Prostate gland (tissue), 2 donors: ENCODE results near the gene ARGLU1.

ENCODE experiments used
- POLR2A ChIP-seq: fragments of 450-650 bp; IDR thresholded peaks from one replicate; pipeline ENCODE4 v1.6.1; 2016; ENCODE audit warnings: antibody characterized with exemption, mild to moderate bottlenecking
- POLR2AphosphoS5 ChIP-seq: sonication (generic); formaldehyde crosslinking; IDR thresholded peaks from one replicate; pipeline ENCODE4 v1.6.1; 2017; ENCODE audit warnings: antibody characterized with exemption
- TF ChIP-seq, protein P1 (sequence below), 4 experiments: fragments of 200-600 bp in 2 of 4; fragments of 450-650 bp in 2 of 4; sonication (generic) in 2 of 4; IDR thresholded peaks; 1 replicate in 3 of 4; 2 replicates in 1 of 4; pipeline ENCODE4 v1.5.1; 2016 to 2019; ENCODE audit warnings: antibody characterized with exemption in 4 of 4, mild to moderate bottlenecking in 2 of 4, moderate library complexity in 2 of 4

GRCh38 chr13:106601489-106601888 is 33.6 kb upstream of the ARGLU1 start:
- no peak for TF ChIP-seq POLR2A
- no peak for TF ChIP-seq POLR2AphosphoS5
- TF ChIP-seq, protein P1, sequence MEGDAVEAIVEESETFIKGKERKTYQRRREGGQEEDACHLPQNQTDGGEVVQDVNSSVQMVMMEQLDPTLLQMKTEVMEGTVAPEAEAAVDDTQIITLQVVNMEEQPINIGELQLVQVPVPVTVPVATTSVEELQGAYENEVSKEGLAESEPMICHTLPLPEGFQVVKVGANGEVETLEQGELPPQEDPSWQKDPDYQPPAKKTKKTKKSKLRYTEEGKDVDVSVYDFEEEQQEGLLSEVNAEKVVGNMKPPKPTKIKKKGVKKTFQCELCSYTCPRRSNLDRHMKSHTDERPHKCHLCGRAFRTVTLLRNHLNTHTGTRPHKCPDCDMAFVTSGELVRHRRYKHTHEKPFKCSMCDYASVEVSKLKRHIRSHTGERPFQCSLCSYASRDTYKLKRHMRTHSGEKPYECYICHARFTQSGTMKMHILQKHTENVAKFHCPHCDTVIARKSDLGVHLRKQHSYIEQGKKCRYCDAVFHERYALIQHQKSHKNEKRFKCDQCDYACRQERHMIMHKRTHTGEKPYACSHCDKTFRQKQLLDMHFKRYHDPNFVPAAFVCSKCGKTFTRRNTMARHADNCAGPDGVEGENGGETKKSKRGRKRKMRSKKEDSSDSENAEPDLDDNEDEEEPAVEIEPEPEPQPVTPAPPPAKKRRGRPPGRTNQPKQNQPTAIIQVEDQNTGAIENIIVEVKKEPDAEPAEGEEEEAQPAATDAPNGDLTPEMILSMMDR (IDR thresholded peaks at IDR 0.05): no peak
